HCT116 (cell line): ENCODE data around the gene ACAP3. TPM values are rescaled to one million over a fixed set of nuclear protein-coding genes. Genes with fewer than 3 reads are reported as not detected.

Experiments used
- ATAC-seq: fragments of 200-7000 bp; cut with Tn5 transposase; 2 replicates; pipeline ENCODE4 v1.9.1; 2020; ENCODE audit warnings: mild to moderate bottlenecking, moderate library complexity
- BruUV-seq: library from RNA; stranded (reverse); fragments of 400-500 nt; replicated peaks from 2 replicates; lab custom pipeline; 2021; lab: Mats Ljungman, UMichigan
- CTCF ChIA-PET: fragments of 300-600 bp; sonication (Branson Sonifier 250); formaldehyde crosslinking; loops from one replicate; lab custom pipeline; 2021; ENCODE audit warnings: antibody characterized with exemption; lab: Charles Lee
- POLR2A ChIA-PET: fragments of 300-600, 350-600 bp; sonication (Branson Sonifier 250); formaldehyde crosslinking; loops from one replicate; lab custom pipeline; 2021; ENCODE audit warnings: antibody characterized with exemption; lab: Charles Lee
- RAD21 ChIA-PET, 2 experiments: fragments of 300-600 bp; sonication (Branson Sonifier 250); formaldehyde crosslinking; loops; one replicate each; lab custom pipeline; 2023; ENCODE audit warnings: low total read pairs in 2 of 2; ENCODE audit not compliant: uncharacterized antibody in 2 of 2, unreplicated experiment in 2 of 2, low non-redundant PET in 1 of 2; lab: Charles Lee
- DNase-seq: peaks from one replicate; pipeline ENCODE4 v3.0.0-alpha.2; 2010; ENCODE audit warnings: low read depth, low spot score
- H2AFZ ChIP-seq: fragments of 200-600 bp; shearing (Covaris generic), sonication (generic); 2 replicates; pipeline ENCODE4 v1.6.1; 2017; ENCODE audit warnings: low read depth, mixed run types, mixed read lengths, antibody characterized with exemption, low read length; ENCODE audit not compliant: poor library complexity, severe bottlenecking
- H3K27ac ChIP-seq: 2 replicates; pipeline ENCODE4 v1.5.1; 2012; ENCODE audit warnings: low read depth, low read length
- H3K27me3 ChIP-seq: fragments of 200-600 bp; sonication (generic); 2 replicates; pipeline ENCODE4 v1.6.1; 2016; ENCODE audit warnings: mixed run types, low read length, mixed read lengths; ENCODE audit not compliant: insufficient read depth
- H3K36me3 ChIP-seq, 2 experiments: fragments of 200-500 bp in 1 of 2; fragments of 200-600 bp in 1 of 2; sonication (Bioruptor generic) in 1 of 2; sonication (generic) in 1 of 2; 2 replicates each; pipeline versions ENCODE4 v1.5.1 to v1.6.1; 2014 to 2016; ENCODE audit warnings: low read length in 2 of 2, inconsistent platforms in 1 of 2, mixed read lengths in 1 of 2, mixed run types in 1 of 2; ENCODE audit not compliant: insufficient read depth in 2 of 2, control insufficient read depth in 1 of 2
- H3K4me1 ChIP-seq, 2 experiments: fragments of 200-600 bp in 1 of 2; sonication (generic) in 1 of 2; 2 replicates each; pipeline versions ENCODE4 v1.5.1 to v1.6.1; 2012 to 2017; ENCODE audit warnings: low read length in 2 of 2, inconsistent platforms in 1 of 2, mild to moderate bottlenecking in 1 of 2, mixed read lengths in 1 of 2, mixed run types in 1 of 2, moderate library complexity in 1 of 2; ENCODE audit not compliant: insufficient read depth in 2 of 2, control insufficient read depth in 1 of 2
- H3K4me2 ChIP-seq: fragments of 200-600 bp; sonication (generic); 2 replicates; pipeline ENCODE4 v1.6.1; 2017; ENCODE audit warnings: mixed run types, low read length, mixed read lengths
- H3K4me3 ChIP-seq, 2 experiments: fragments of 200-600 bp in 1 of 2; sonication (generic) in 1 of 2; replicated peaks in 1 of 2; 2 replicates each; pipeline ENCODE4 v1.5.1; 2011 to 2016; ENCODE audit warnings: low read length in 2 of 2, control low read depth in 1 of 2, low read depth in 1 of 2, mild to moderate bottlenecking in 1 of 2, mixed read lengths in 1 of 2, mixed run types in 1 of 2
- H3K79me2 ChIP-seq: fragments of 200-600 bp; sonication (generic); 2 replicates; pipeline ENCODE4 v1.6.1; 2017; ENCODE audit warnings: mild to moderate bottlenecking, mixed run types, low read length, moderate library complexity, mixed read lengths; ENCODE audit not compliant: insufficient read depth
- H3K9ac ChIP-seq: fragments of 200-600 bp; sonication (generic); 2 replicates; pipeline ENCODE4 v1.6.1; 2016; ENCODE audit warnings: low read length, mixed read lengths
- H3K9me2 ChIP-seq: fragments of 200-600 bp; sonication (generic), shearing (Covaris generic); 2 replicates; pipeline ENCODE4 v1.6.1; 2017; ENCODE audit warnings: mixed run types, mild to moderate bottlenecking, moderate library complexity; ENCODE audit not compliant: insufficient read depth
- H3K9me3 ChIP-seq, 2 experiments: fragments of 200-500 bp in 1 of 2; fragments of 200-600 bp in 1 of 2; sonication (Bioruptor generic) in 1 of 2; sonication (generic) in 1 of 2; 2 replicates each; pipeline ENCODE4 v1.6.1; 2014 to 2017; ENCODE audit warnings: low read length in 2 of 2, mixed read lengths in 2 of 2, inconsistent platforms in 1 of 2, low read depth in 1 of 2, mild to moderate bottlenecking in 1 of 2, mixed run types in 1 of 2, moderate library complexity in 1 of 2; ENCODE audit not compliant: control insufficient read depth in 1 of 2, insufficient read depth in 1 of 2
- H4K20me1 ChIP-seq: fragments of 200-600 bp; sonication (generic), shearing (Covaris generic); 2 replicates; pipeline ENCODE4 v1.6.1; 2017; ENCODE audit warnings: mixed run types, mild to moderate bottlenecking, moderate library complexity; ENCODE audit not compliant: insufficient read depth
- CBX3 ChIP-seq: IDR thresholded peaks from 2 replicates; pipeline ENCODE4 v1.6.1; 2012; ENCODE audit warnings: low read depth
- CEBPB ChIP-seq: IDR thresholded peaks from 2 replicates; pipeline ENCODE4 v1.6.1; 2012; ENCODE audit warnings: low read depth
- FOSL1 ChIP-seq: IDR thresholded peaks from 2 replicates; pipeline ENCODE4 v1.6.1; 2012; ENCODE audit warnings: low read depth
- JUND ChIP-seq: IDR thresholded peaks from 2 replicates; pipeline ENCODE4 v1.6.1; 2012
- POLR2A ChIP-seq: IDR thresholded peaks from 2 replicates; pipeline ENCODE4 v1.7.0; 2011; ENCODE audit warnings: borderline replicate concordance; ENCODE audit not compliant: insufficient read depth, insufficient read length; ENCODE audit errors: extremely low read depth
- POLR2AphosphoS5 ChIP-seq: IDR thresholded peaks from 2 replicates; pipeline ENCODE4 v1.6.1; 2011; ENCODE audit warnings: mild to moderate bottlenecking, low read depth, low read length, moderate library complexity
- RAD21 ChIP-seq: IDR thresholded peaks from 2 replicates; pipeline ENCODE4 v1.6.1; 2012; ENCODE audit warnings: low read depth, mild to moderate bottlenecking
- SP1 ChIP-seq: IDR thresholded peaks from 2 replicates; pipeline ENCODE4 v1.6.1; 2012; ENCODE audit warnings: low read depth
- SRF ChIP-seq: IDR thresholded peaks from 2 replicates; pipeline ENCODE4 v1.6.1; 2012; ENCODE audit warnings: low read depth
- TCF7L2 ChIP-seq: IDR thresholded peaks from 2 replicates; pipeline ENCODE4 v1.7.0; 2011; ENCODE audit warnings: borderline replicate concordance, inconsistent platforms; ENCODE audit not compliant: insufficient read depth, insufficient read length; ENCODE audit errors: extremely low read depth
- YY1 ChIP-seq: IDR thresholded peaks from 2 replicates; pipeline ENCODE4 v1.6.1; 2011; ENCODE audit warnings: low read length, low read depth, moderate library complexity, mild to moderate bottlenecking; ENCODE audit not compliant: insufficient replicate concordance; ENCODE audit errors: extremely low read depth
- ZFX ChIP-seq: fragments of 450-650 bp; IDR thresholded peaks from 2 replicates; pipeline ENCODE4 v1.6.1; 2017
- ZNF274 ChIP-seq: fragments of 200-500 bp; sonication (Bioruptor generic); IDR thresholded peaks from 2 replicates; pipeline ENCODE4 v1.6.1; 2014; ENCODE audit warnings: mild to moderate bottlenecking, low read depth, low read length, inconsistent platforms
- intact Hi-C: fragments of 100-400 bp; cut with micrococcal nuclease; formaldehyde crosslinking; loops from 2 replicates; pipeline ENCODE4 v1.10.0; 2022
- total RNA-seq: library from RNA; stranded (reverse); gene quantifications from one replicate; pipeline ENCODE4 v1.2.1, GENCODE V29; 2021; ENCODE audit not compliant: unreplicated experiment
- TF ChIP-seq, protein P1 (sequence below): IDR thresholded peaks from 2 replicates; pipeline ENCODE4 v1.6.1; 2011; ENCODE audit warnings: mild to moderate bottlenecking, low read length, moderate library complexity; ENCODE audit not compliant: insufficient replicate concordance; ENCODE audit errors: extremely low read depth
- TF ChIP-seq, protein P2 (sequence below), 3 experiments: fragments of 200-600 bp in 1 of 3; sonication (generic) in 1 of 3; IDR thresholded peaks in 2 of 3; conservative IDR thresholded peaks in 1 of 3; 2 replicates each; pipeline ENCODE4 v1.5.1; 2012 to 2017; ENCODE audit warnings: low read depth in 2 of 3, low read length in 2 of 3, antibody characterized with exemption in 1 of 3, borderline replicate concordance in 1 of 3, control low read depth in 1 of 3, mild to moderate bottlenecking in 1 of 3, mixed read lengths in 1 of 3, mixed run types in 1 of 3, moderate library complexity in 1 of 3; ENCODE audit not compliant: insufficient read depth in 1 of 3
- TF ChIP-seq, protein P3 (sequence below): IDR thresholded peaks from 2 replicates; pipeline ENCODE4 v1.6.1; 2012
- TF ChIP-seq, protein P4 (sequence below): IDR thresholded peaks from 2 replicates; pipeline ENCODE4 v1.6.1; 2012; ENCODE audit warnings: low read depth
- TF ChIP-seq, protein P5 (sequence below): IDR thresholded peaks from 2 replicates; pipeline ENCODE4 v1.6.1; 2012

Gene ACAP3
- total RNA-seq, 1 experiment from 2014 or later, result 38.8 TPM

DNA sequence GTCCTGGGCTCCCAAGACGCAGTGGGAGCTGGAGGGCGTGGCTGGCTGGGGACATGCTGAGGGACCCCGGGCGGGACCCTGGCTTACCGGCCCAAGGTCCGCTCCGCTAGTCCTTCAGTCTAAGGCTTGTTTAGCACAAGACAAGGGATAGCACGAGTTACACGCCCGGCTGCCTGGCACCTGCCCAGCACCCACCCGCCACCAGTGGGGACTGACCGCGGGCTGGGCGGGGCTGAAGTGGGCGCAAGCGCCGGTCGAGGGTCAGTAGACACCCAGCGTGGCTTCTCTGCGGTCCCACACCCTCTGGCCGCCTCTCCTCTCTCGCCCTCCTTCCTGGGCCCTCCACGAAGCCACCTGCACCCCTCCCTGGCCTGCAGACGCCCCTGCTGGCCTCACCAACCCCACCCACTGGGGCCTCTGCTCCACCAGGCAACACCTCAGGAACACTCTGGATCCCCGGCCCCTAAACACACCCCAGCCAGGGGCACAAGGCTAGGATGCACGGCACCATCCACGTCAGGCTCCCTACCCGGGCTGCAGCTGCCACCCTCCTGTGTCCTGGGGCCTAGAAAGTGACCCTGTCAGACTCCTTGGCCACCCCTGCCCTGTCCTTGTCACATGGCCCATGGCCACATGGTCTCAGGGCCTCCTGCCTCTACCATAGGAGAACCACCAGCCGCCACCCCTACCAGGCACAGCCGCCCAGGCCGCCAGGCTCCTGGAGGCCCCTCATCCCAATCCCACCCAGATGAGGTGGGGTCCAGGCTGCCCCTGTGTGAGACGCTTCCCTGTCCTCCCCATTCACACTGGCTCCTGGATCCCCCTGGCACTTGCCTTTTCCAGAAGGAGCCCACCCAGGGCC lies 29.4 kb upstream of the ACAP3 start:
- Histone ChIP-seq H3K79me2 (peaks cover 25% of the 10 kb centered on the region; the same call in 1 of the 2 replicates), H3K9me2 (no peaks in the 10 kb centered on the region), H3K9ac (no peak overlapping the region), H3K27ac (peak overlapping the region; percentile 54), H3K36me3 (peaks cover 7 to 40% of the 10 kb centered on the region in 2 experiments; a peak in 3 of 4 replicates), H4K20me1 (peaks cover 4% of the 10 kb centered on the region; the same call in 1 of the 2 replicates), H3K4me2 (peak overlapping the region; percentile 33; the same call in 1 of the 2 replicates), H3K27me3 (no peaks in the 10 kb centered on the region), H3K4me3 (no peak overlapping the region), H3K4me1 (peaks cover 4 to 36% of the 10 kb centered on the region in 2 experiments; a peak in 3 of 4 replicates), H3K9me3 (no peaks in the 10 kb centered on the region), H2AFZ (no peak overlapping the region)
- DNase-seq (no peak), ATAC-seq (no peak)
- BruUV-seq, result no TSS peak
- intact Hi-C loops, result no loop called here
- ChIA-PET CTCF (no interaction called here), RAD21 (no interaction called here), POLR2A (interaction anchor here (1.4 kb wide), 1 partner anchor 11 kb away, joined by 4 read pairs; no protein-coding TSS in a partner anchor)
- no peak for TF ChIP-seq CBX3
- no peak for TF ChIP-seq RAD21
- TF ChIP-seq, protein P1, sequence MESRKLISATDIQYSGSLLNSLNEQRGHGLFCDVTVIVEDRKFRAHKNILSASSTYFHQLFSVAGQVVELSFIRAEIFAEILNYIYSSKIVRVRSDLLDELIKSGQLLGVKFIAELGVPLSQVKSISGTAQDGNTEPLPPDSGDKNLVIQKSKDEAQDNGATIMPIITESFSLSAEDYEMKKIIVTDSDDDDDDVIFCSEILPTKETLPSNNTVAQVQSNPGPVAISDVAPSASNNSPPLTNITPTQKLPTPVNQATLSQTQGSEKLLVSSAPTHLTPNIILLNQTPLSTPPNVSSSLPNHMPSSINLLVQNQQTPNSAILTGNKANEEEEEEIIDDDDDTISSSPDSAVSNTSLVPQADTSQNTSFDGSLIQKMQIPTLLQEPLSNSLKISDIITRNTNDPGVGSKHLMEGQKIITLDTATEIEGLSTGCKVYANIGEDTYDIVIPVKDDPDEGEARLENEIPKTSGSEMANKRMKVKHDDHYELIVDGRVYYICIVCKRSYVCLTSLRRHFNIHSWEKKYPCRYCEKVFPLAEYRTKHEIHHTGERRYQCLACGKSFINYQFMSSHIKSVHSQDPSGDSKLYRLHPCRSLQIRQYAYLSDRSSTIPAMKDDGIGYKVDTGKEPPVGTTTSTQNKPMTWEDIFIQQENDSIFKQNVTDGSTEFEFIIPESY, result no peak
- TF ChIP-seq, protein P2, sequence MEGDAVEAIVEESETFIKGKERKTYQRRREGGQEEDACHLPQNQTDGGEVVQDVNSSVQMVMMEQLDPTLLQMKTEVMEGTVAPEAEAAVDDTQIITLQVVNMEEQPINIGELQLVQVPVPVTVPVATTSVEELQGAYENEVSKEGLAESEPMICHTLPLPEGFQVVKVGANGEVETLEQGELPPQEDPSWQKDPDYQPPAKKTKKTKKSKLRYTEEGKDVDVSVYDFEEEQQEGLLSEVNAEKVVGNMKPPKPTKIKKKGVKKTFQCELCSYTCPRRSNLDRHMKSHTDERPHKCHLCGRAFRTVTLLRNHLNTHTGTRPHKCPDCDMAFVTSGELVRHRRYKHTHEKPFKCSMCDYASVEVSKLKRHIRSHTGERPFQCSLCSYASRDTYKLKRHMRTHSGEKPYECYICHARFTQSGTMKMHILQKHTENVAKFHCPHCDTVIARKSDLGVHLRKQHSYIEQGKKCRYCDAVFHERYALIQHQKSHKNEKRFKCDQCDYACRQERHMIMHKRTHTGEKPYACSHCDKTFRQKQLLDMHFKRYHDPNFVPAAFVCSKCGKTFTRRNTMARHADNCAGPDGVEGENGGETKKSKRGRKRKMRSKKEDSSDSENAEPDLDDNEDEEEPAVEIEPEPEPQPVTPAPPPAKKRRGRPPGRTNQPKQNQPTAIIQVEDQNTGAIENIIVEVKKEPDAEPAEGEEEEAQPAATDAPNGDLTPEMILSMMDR (IDR thresholded peaks at IDR 0.05 in 2 of 3, conservative IDR thresholded peaks at IDR 0.05 in 1 of 3; ENCODE audit: borderline replicate concordance in 1 of 3, insufficient read depth in 1 of 3, low read depth in 2 of 3, low read length in 2 of 3), result no peak
- TF ChIP-seq POLR2A, result no peak
- no peak for TF ChIP-seq CEBPB
- TF ChIP-seq ZNF274, result no peak
- TF ChIP-seq SRF, result no peak
- TF ChIP-seq JUND, result no peak
- TF ChIP-seq, protein P3, sequence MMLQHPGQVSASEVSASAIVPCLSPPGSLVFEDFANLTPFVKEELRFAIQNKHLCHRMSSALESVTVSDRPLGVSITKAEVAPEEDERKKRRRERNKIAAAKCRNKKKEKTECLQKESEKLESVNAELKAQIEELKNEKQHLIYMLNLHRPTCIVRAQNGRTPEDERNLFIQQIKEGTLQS, result no peak
- TF ChIP-seq YY1, result no peak
- TF ChIP-seq, protein P4, sequence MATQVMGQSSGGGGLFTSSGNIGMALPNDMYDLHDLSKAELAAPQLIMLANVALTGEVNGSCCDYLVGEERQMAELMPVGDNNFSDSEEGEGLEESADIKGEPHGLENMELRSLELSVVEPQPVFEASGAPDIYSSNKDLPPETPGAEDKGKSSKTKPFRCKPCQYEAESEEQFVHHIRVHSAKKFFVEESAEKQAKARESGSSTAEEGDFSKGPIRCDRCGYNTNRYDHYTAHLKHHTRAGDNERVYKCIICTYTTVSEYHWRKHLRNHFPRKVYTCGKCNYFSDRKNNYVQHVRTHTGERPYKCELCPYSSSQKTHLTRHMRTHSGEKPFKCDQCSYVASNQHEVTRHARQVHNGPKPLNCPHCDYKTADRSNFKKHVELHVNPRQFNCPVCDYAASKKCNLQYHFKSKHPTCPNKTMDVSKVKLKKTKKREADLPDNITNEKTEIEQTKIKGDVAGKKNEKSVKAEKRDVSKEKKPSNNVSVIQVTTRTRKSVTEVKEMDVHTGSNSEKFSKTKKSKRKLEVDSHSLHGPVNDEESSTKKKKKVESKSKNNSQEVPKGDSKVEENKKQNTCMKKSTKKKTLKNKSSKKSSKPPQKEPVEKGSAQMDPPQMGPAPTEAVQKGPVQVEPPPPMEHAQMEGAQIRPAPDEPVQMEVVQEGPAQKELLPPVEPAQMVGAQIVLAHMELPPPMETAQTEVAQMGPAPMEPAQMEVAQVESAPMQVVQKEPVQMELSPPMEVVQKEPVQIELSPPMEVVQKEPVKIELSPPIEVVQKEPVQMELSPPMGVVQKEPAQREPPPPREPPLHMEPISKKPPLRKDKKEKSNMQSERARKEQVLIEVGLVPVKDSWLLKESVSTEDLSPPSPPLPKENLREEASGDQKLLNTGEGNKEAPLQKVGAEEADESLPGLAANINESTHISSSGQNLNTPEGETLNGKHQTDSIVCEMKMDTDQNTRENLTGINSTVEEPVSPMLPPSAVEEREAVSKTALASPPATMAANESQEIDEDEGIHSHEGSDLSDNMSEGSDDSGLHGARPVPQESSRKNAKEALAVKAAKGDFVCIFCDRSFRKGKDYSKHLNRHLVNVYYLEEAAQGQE, result no peak
- no peak for TF ChIP-seq TCF7L2
- no peak for TF ChIP-seq ZFX
- TF ChIP-seq FOSL1, result no peak
- no peak for TF ChIP-seq SP1
- TF ChIP-seq, protein P5, sequence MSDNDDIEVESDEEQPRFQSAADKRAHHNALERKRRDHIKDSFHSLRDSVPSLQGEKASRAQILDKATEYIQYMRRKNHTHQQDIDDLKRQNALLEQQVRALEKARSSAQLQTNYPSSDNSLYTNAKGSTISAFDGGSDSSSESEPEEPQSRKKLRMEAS, result no peak
- no peak for TF ChIP-seq POLR2AphosphoS5
